ENCODE measurements around the gene GABPB1. TPM values are rescaled to one million over a fixed set of nuclear protein-coding genes. Genes with fewer than 3 reads are reported as not detected.

The GABPB1 gene
- total RNA-seq, 1 experiment from 2014 or later = 39.7 TPM

DNA sequence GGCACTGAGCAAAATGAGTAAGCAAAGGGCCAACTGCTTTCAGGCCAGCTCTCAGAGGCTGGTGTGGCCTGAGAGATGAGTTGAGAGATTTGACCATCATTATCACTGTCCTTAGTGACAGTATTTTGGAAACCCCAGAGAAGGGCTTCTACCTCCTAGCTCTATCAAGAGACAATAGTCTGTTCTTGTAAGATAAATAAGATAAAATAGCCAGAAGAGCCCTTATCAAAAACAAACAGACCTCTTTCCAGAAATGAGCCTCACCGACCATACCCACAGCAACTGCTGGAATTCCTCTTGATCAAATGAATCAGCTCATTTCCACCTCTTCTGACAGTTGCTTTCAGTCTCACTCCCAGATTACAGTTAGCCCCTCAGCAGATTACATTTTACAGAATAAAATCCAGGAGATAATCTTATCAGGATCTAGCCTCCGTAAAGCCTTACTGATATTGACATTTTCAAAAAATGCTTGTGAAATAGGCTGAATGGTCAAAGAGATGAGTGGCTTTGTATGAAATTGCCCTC, 94.0 kb downstream of the GABPB1 start:
- DNase-seq (no peak), ATAC-seq (no peak)
- Histone ChIP-seq H3K9me2 (replicated peaks; ENCODE audit: low read length) (no peaks in the 10 kb centered on the region), H3K4me1 (ENCODE audit: insufficient read depth, low read length) (peaks cover 22% of the 10 kb centered on the region), H3K9ac (ENCODE audit: low read length) (no peak overlapping the region), H3F3A (ENCODE audit: low read length, unreplicated experiment) (no peaks in the 10 kb centered on the region), H4K20me1 (ENCODE audit: low read length) (no peaks in the 10 kb centered on the region), H3K4me2 (ENCODE audit: low read length) (no peak overlapping the region), H3K4me3 (ENCODE audit: low read length) (no peak overlapping the region), H3K27me3 (ENCODE audit: low read length) (no peaks in the 10 kb centered on the region), H2AFZ (ENCODE audit: low read length) (no peak overlapping the region), H3K36me3 (ENCODE audit: low read depth, low read length) (no peaks in the 10 kb centered on the region), H3K27ac (ENCODE audit: low read length) (no peak overlapping the region), H3K79me2 (ENCODE audit: low read length) (no peaks in the 10 kb centered on the region), H3K9me3 (ENCODE audit: low read length) (no peaks in the 10 kb centered on the region)
- POLR2A ChIA-PET (ENCODE audit: unreplicated experiment) = no interaction called here
- intact Hi-C loops (cut with micrococcal nuclease) = no loop called here
- TF ChIP-seq, protein P1, sequence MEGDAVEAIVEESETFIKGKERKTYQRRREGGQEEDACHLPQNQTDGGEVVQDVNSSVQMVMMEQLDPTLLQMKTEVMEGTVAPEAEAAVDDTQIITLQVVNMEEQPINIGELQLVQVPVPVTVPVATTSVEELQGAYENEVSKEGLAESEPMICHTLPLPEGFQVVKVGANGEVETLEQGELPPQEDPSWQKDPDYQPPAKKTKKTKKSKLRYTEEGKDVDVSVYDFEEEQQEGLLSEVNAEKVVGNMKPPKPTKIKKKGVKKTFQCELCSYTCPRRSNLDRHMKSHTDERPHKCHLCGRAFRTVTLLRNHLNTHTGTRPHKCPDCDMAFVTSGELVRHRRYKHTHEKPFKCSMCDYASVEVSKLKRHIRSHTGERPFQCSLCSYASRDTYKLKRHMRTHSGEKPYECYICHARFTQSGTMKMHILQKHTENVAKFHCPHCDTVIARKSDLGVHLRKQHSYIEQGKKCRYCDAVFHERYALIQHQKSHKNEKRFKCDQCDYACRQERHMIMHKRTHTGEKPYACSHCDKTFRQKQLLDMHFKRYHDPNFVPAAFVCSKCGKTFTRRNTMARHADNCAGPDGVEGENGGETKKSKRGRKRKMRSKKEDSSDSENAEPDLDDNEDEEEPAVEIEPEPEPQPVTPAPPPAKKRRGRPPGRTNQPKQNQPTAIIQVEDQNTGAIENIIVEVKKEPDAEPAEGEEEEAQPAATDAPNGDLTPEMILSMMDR (conservative IDR thresholded peaks at IDR 0.05; ENCODE audit: low read depth, low read length) = no peak
- TF ChIP-seq EZH2 (IDR thresholded peaks at IDR 0.05; ENCODE audit: low read length, unreplicated experiment) (no peak), EZH2phosphoT487 (IDR thresholded peaks at IDR 0.05; ENCODE audit: borderline replicate concordance, low read length) (no peak)
- CTCF ChIA-PET = no interaction called here
- BruUV-seq (replicated peaks) = no TSS peak

DNA sequence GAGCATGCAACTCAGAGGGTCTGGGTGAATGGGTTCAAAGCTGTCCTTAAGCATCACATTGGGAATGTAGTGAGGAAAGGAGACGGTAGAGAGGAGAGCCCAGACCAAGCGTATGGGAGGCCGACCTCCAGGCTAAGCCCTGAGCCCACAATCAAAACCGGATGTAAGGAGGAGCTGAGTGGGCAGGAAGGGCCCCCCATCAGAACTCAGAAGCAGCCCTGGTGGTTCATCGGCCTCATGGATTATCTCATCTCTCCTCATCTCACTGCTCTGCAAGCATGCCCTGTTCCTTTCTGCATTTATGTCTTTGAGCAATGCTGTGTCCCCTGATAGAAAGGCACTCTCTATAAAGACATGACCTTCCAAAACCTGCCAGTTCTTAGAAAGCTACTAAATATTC, 95.7 kb downstream of the GABPB1 start:
- POLR2A ChIA-PET (ENCODE audit: unreplicated experiment) = no interaction called here
- TF ChIP-seq EZH2phosphoT487 (IDR thresholded peaks at IDR 0.05; ENCODE audit: borderline replicate concordance, low read length) (no peak), EZH2 (IDR thresholded peaks at IDR 0.05; ENCODE audit: low read length, unreplicated experiment) (no peak)
- DNase-seq (no peak), ATAC-seq (no peak)
- no peaks in the 10 kb centered on the region for H3K9me3 ChIP-seq (ENCODE audit: low read length)
- H3K27me3 ChIP-seq (ENCODE audit: low read length) = no peaks in the 10 kb centered on the region
- no peaks in the 10 kb centered on the region for H4K20me1 ChIP-seq (ENCODE audit: low read length)
- no peaks in the 10 kb centered on the region for H3F3A ChIP-seq (ENCODE audit: low read length, unreplicated experiment)
- H3K4me3 ChIP-seq (ENCODE audit: low read length) = no peak overlapping the region
- no peaks in the 10 kb centered on the region for H3K9me2 ChIP-seq (replicated peaks; ENCODE audit: low read length)
- H3K4me1 ChIP-seq (ENCODE audit: insufficient read depth, low read length) = peaks cover 25% of the 10 kb centered on the region
- H3K9ac ChIP-seq (ENCODE audit: low read length) = no peak overlapping the region
- no peak overlapping the region for H3K4me2 ChIP-seq (ENCODE audit: low read length)
- no peak overlapping the region for H2AFZ ChIP-seq (ENCODE audit: low read length)
- H3K27ac ChIP-seq (ENCODE audit: low read length) = no peak overlapping the region
- CTCF ChIA-PET = no interaction called here
- no peaks in the 10 kb centered on the region for H3K36me3 ChIP-seq (ENCODE audit: low read depth, low read length)
- intact Hi-C loops (cut with micrococcal nuclease) = no loop called here
- no peaks in the 10 kb centered on the region for H3K79me2 ChIP-seq (ENCODE audit: low read length)
- no TSS peak for BruUV-seq (replicated peaks)

DNA sequence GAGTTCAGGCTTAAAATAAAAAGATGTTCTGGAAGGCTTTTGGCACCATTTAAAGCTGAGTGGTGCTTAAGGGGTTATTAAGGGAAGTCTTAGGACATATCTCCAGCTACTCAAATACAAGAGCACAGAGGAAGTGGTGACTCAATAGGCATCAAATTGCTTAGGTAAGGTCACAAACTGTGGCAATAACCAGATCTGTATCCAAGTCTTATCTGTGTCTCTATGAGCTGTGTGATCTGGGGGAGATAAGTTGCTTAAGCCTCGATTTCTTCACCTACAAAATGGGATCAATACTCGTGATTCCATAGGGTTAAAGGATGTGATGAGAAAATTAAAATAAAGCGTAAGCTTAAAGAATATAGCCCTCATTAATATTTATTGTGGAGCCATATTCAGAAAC, 97.1 kb downstream of the GABPB1 start:
- H3K9ac ChIP-seq (ENCODE audit: low read length) = no peak overlapping the region
- H3K27ac ChIP-seq (ENCODE audit: low read length) = no peak overlapping the region
- H3K9me2 ChIP-seq (replicated peaks; ENCODE audit: low read length) = no peaks in the 10 kb centered on the region
- no TSS peak for BruUV-seq (replicated peaks)
- no peak overlapping the region for H2AFZ ChIP-seq (ENCODE audit: low read length)
- no peaks in the 10 kb centered on the region for H3K27me3 ChIP-seq (ENCODE audit: low read length)
- ChIA-PET POLR2A (ENCODE audit: unreplicated experiment) (no interaction called here), CTCF (no interaction called here)
- TF ChIP-seq EZH2phosphoT487 (IDR thresholded peaks at IDR 0.05; ENCODE audit: borderline replicate concordance, low read length) (no peak), EZH2 (IDR thresholded peaks at IDR 0.05; ENCODE audit: low read length, unreplicated experiment) (no peak)
- TF ChIP-seq, protein P1 (conservative IDR thresholded peaks at IDR 0.05; ENCODE audit: low read depth, low read length) = no peak
- H3K9me3 ChIP-seq (ENCODE audit: low read length) = no peaks in the 10 kb centered on the region
- H3F3A ChIP-seq (ENCODE audit: low read length, unreplicated experiment) = no peaks in the 10 kb centered on the region
- intact Hi-C loops (cut with micrococcal nuclease) = no loop called here
- H3K4me1 ChIP-seq (ENCODE audit: insufficient read depth, low read length) = peaks cover 25% of the 10 kb centered on the region
- DNase-seq (peak; percentile 63), ATAC-seq (peak; percentile 78)
- no peaks in the 10 kb centered on the region for H4K20me1 ChIP-seq (ENCODE audit: low read length)
- H3K36me3 ChIP-seq (ENCODE audit: low read depth, low read length) = no peaks in the 10 kb centered on the region
- peak overlapping the region; percentile 13; the same call in 1 of the 2 replicates for H3K4me2 ChIP-seq (ENCODE audit: low read length)
- H3K79me2 ChIP-seq (ENCODE audit: low read length) = no peaks in the 10 kb centered on the region
- no peak overlapping the region for H3K4me3 ChIP-seq (ENCODE audit: low read length)

All from PC-3 (cell line).